Measurements from ENCODE around the gene GFOD1. TPM values are rescaled to one million over a fixed set of nuclear protein-coding genes. Genes with fewer than 3 reads are reported as not detected.

GFOD1 gene
- total and polyA plus RNA-seq, 7 donors: 5.9 to 34.2 (median 16.7) TPM

DNA sequence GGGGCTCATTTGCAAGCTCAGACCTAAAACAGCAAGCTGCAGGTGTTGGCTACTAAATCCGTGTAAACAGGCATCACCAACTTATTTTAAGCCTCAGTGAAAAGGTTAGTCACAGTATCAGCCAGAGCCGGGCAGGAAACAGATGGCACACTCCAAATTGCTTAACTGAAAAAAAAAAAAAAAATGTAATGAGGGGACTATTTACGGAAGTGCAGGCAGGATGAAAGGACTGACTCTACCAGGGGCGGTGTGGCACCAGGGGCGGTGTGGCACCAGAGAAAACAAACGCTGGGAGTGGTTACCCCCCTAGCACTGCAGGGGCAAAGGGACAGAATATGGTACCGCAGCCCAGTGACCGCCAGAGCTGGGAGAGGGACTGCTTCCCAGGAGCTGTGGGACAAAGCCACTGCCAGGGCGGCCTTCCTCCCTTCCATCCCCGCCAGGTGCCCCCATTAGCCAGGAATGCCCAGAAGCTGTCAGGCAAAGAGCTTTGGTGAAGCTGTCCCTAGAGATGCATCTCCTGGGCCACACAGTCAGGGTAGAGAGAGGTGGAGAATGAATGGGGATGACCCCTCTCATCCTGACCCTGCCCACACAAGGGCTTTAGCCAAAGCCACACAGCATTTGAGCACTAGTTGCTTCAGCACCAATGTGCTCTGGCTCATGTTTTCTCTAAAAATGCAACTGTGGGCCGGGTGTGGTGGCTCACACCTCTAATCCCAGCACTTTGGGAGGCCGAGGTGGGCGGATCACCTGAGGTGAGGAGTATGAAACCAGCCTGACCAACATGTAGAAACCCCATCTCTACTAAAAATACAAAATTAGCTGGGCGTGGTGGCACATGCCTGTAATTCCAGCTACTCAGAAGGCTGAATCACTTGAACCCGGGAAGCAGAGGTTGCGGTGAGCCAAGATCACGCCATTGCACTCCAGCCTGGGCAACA is 39.6 kb upstream of the GFOD1 start:
- intact Hi-C loops (cut with DNase I): loop anchor here in 1 of 2 donors (2.0 kb wide), 1 partner anchor 40 kb away; the partner anchor contains the start of gene GFOD1
- peaks cover 45% of the 10 kb centered on the region for H3K4me1 ChIP-seq
- peak overlapping the region; percentile 23 for H3K4me3 ChIP-seq
- no peaks in the 10 kb centered on the region for H3K36me3 ChIP-seq (ENCODE audit: insufficient read depth in 1 of 2, low read depth in 1 of 2)
- 28 to 48% (median 40%) methylated on average over 17 of the region's 17 CpGs for WGBS, 3 donors
- H3K27me3 ChIP-seq (ENCODE audit: insufficient read depth in 3 of 3, low read length in 2 of 3): no peaks in the 10 kb centered on the region
- peak overlapping the region; percentile 93 for H3K27ac ChIP-seq
- peak; percentile 79 to 82 (median 82) for ATAC-seq
- peak; percentile 44 to 78 for DNase-seq
- no peaks in the 10 kb centered on the region for H3K9me3 ChIP-seq
- TF ChIP-seq CTCF (IDR thresholded peaks at IDR 0.05): no peak

DNA sequence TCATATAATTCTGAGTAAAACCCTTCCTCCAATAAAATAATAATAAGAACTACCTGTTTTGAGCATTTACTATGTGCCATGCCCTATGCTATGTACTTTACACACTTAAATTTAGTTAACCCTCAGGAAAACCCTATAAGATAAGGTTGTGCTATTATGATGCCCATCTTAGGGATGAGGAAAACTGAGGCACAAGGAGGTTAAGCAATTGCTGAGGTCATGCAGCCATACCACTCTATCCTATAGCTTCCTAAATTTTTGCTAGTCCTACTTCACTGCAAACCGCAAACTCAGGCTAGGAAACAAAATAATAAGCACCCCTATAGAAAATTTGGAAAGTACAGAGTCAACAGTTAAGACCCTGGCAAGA is 38.9 kb upstream of the GFOD1 start:
- H3K36me3 ChIP-seq (ENCODE audit: insufficient read depth in 1 of 2, low read depth in 1 of 2): no peaks in the 10 kb centered on the region
- peak overlapping the region; percentile 93 for H3K27ac ChIP-seq
- H3K27me3 ChIP-seq (ENCODE audit: insufficient read depth in 3 of 3, low read length in 2 of 3): no peaks in the 10 kb centered on the region
- peaks cover 45% of the 10 kb centered on the region for H3K4me1 ChIP-seq
- intact Hi-C loops (cut with DNase I): loop anchor here in 1 of 2 donors (2.0 kb wide), 1 partner anchor 40 kb away; the partner anchor contains the start of gene GFOD1
- H3K9me3 ChIP-seq: no peaks in the 10 kb centered on the region
- TF ChIP-seq CTCF (IDR thresholded peaks at IDR 0.05): no peak
- no peak overlapping the region for H3K4me3 ChIP-seq
- DNase-seq: no peak
- WGBS, 3 donors: 70 to 79% (median 72%) methylated on average over 1 of the region's 1 CpG
- peak in 1 of 4 donors; percentile 1 for ATAC-seq

DNA sequence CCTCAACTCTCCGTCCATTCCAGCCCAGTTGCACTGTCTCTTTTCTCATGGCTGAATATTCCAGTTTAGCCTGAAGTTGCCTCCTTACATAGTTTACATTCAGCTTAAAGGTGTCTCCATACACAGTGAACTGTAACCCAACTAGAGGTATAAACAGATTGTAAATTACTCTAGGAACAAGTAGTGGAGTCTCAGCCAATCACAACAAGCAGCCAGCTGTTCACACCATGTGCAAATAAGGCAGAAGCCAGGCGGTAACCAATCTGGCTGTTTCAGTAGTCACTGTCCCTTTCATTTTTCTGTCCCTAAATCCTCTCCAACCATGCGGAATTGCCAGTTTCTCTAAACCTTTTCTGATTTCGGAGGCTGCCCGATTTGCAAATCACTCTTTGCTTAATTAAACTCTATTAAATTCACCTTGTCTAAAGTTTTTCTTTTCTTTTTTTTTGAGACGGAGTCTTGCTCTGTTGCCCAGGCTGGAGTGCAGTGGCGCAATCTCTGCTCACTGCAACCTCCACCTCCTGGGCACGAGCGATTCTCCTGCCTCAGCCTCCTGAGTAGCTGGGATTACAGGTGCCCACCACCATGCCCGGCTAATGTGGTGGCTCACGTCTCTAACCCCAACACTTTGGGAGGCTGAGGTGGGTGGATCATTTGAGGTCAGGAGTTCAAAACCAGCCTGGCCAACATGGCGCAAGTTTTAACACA is 37.6 kb upstream of the GFOD1 start:
- H3K4me1 ChIP-seq: peaks cover 45% of the 10 kb centered on the region
- intact Hi-C loops (cut with DNase I): loop anchor here in 1 of 2 donors (5.0 kb wide), 1 partner anchor 38 kb away; the partner anchor contains the start of gene GFOD1
- no peak for TF ChIP-seq CTCF (IDR thresholded peaks at IDR 0.05)

DNA sequence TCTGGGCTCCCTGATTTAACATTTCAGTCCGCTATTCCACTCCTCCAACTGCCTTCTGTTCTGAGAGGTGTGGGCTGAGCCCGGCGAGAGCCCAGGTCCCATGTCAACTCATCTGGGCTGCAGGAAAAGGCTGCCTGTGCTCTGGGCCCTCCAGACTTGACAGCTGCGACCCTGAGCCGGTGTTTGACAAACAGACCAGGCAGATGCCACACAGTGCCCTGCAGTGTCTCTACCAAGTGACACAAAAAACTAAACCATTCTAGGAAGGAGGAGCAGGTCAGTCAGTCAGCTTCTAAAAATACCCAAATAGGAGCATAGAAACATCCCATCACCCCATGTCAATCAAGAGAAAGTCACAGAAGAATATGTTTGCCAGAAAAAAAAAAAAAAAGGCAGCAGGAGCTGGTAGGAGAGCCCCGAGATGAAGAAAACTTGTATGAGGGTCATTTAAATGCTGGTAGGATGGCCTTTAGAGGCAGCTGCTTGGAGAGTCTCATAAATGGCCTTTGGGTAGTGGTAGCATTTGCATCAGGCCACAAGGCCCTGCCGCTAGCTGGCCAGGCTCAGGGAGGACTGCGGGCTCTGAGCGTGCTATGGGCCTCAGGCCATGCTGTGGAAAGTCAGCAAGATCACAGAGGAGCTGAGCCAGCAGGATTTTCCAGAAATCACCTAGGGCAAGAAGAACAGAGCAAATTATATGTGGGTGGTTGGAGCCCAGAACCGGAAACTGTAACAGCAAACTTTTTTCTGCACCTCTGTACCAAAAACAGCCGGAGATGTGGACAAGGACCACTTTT is 36.6 kb upstream of the GFOD1 start:
- Histone ChIP-seq H3K27me3 (ENCODE audit: insufficient read depth in 3 of 3, low read length in 2 of 3) (no peaks in the 10 kb centered on the region), H3K4me1 (peaks cover 45% of the 10 kb centered on the region), H3K36me3 (ENCODE audit: insufficient read depth in 1 of 2, low read depth in 1 of 2) (no peaks in the 10 kb centered on the region), H3K4me3 (peak overlapping the region; percentile 23), H3K27ac (peak overlapping the region; percentile 93), H3K9me3 (no peaks in the 10 kb centered on the region)
- intact Hi-C loops (cut with DNase I): loop anchor here in 1 of 2 donors (5.0 kb wide), 1 partner anchor 37 kb away; the partner anchor contains the start of gene GFOD1
- ATAC-seq: peak; percentile 76 to 88 (median 80)
- TF ChIP-seq CTCF (IDR thresholded peaks at IDR 0.05): no peak
- WGBS, 3 donors: 41 to 63% (median 45%) methylated on average over 11 of the region's 11 CpGs
- DNase-seq: peak in 1 of 2 donors; percentile 75

More for the DNA sequence above, 37.6 kb upstream of the GFOD1 start:
- WGBS, 3 donors: 81 to 93% (median 89%) methylated on average over 12 of the region's 12 CpGs
- H3K4me3 ChIP-seq: no peak overlapping the region
- H3K9me3 ChIP-seq: no peaks in the 10 kb centered on the region
- H3K27me3 ChIP-seq (ENCODE audit: insufficient read depth in 3 of 3, low read length in 2 of 3): no peaks in the 10 kb centered on the region
- DNase-seq (no peak), ATAC-seq (peak in 2 of 4 donors; percentile 26 to 29)
- H3K27ac ChIP-seq: peak overlapping the region; percentile 93
- H3K36me3 ChIP-seq (ENCODE audit: insufficient read depth in 1 of 2, low read depth in 1 of 2): no peaks in the 10 kb centered on the region

All from psoas muscle (tissue), 8 donors.